NAMALWA (cell line): Measurements from ENCODE around the gene MLC1.

Experiments used
- DNase-seq: peaks from one replicate; pipeline ENCODE4 v3.0.0-alpha.2; 2015; ENCODE audit warnings: low spot score

MLC1 gene

GRCh38 chr22:50058061-50058905, 26.9 kb downstream of the MLC1 start, which contains the start of gene TTLL8:
TTLL8 (minus strand) TSS chr22:50058298.
- no peak for DNase-seq

- no peak for DNase-seq
These were observed 27.8 kb downstream of the MLC1 start for GRCh38 chr22:50057278-50058060.

GRCh38 chr22:50056214-50056972, 28.8 kb downstream of the MLC1 start:
- DNase-seq, result peak; percentile 28

- DNase-seq, result peak; percentile 63
These were observed 31.4 kb downstream of the MLC1 start for GRCh38 chr22:50053861-50054260.

GRCh38 chr22:50051930-50052329, 33.3 kb downstream of the MLC1 start:
- DNase-seq, result no peak

- DNase-seq, result no peak
These were observed 35.7 kb downstream of the MLC1 start for GRCh38 chr22:50049299-50050195.

- no peak for DNase-seq
These were observed 36.4 kb downstream of the MLC1 start for GRCh38 chr22:50048836-50049235.

GRCh38 chr22:50048061-50048765, 37.0 kb downstream of the MLC1 start:
- no peak for DNase-seq

GRCh38 chr22:50047346-50047745, 37.9 kb downstream of the MLC1 start:
- no peak for DNase-seq

- no peak for DNase-seq
These were observed 38.6 kb downstream of the MLC1 start for GRCh38 chr22:50046481-50047245.

GRCh38 chr22:50046019-50046415, 39.2 kb downstream of the MLC1 start:
- DNase-seq, result no peak

- DNase-seq, result no peak
These were observed 39.8 kb downstream of the MLC1 start for GRCh38 chr22:50045211-50046018.

- DNase-seq, result no peak
These were observed 40.6 kb downstream of the MLC1 start for GRCh38 chr22:50044485-50045118.

- DNase-seq, result no peak
These were observed 43.7 kb downstream of the MLC1 start for GRCh38 chr22:50041361-50042065.

- DNase-seq, result no peak
These were observed 44.5 kb downstream of the MLC1 start for GRCh38 chr22:50040717-50041116.

GRCh38 chr22:50039669-50040443, 45.4 kb downstream of the MLC1 start:
- DNase-seq, result no peak
